Neural progenitor cell (in vitro differentiated cells): Measurements from ENCODE around the gene MPPED1.

Experiments
- EZH2 ChIP-seq: fragments of 200-600 bp; sonication (generic); IDR thresholded peaks from 2 replicates; pipeline ENCODE4 v1.6.1; 2017; ENCODE audit warnings: antibody characterized with exemption, mild to moderate bottlenecking, moderate library complexity
- EZH2phosphoT487 ChIP-seq: fragments of 200-600 bp; sonication (generic); IDR thresholded peaks from 2 replicates; pipeline ENCODE4 v1.6.1; 2017; ENCODE audit warnings: antibody characterized with exemption
- TF ChIP-seq, protein P1 (sequence below): fragments of 200-600 bp; sonication (generic); IDR thresholded peaks from 2 replicates; pipeline ENCODE4 v1.5.1; 2017; ENCODE audit warnings: antibody characterized with exemption, mild to moderate bottlenecking

DNA sequence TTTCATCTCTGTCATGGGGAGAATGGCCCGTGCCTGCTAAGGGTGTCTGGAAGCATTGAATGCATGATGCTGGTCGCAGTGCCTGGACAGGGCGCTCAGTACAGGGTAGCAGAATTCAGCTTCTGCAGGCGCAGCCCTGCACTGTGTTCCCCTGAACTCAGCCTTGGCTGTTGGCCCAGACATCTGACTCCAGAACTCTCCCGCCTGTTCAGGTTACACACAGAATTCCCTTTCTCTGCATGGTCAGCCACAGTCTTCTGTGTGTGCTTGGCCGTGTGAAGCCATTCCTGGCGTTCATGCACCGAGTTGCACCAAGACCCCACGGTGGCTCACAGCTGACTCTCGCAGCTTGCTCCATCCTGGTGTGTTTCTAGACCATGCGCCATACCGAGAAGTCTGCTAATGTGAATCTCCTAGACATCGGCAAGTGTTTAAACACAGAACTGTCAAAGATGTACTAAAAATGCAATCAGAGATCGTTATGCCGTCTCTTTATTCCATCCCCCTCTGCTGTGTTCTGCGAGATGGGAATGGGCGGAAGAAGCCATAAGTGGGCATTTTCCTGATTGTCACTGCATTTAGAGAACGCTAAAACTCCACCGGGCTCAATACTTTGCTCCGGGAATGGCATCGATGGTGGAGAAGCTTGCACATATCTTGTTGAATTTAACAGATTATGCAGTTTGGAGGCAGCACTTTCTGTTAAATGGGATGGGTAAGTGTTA lies 55.6 kb downstream of the MPPED1 start:
- TF ChIP-seq, protein P1, sequence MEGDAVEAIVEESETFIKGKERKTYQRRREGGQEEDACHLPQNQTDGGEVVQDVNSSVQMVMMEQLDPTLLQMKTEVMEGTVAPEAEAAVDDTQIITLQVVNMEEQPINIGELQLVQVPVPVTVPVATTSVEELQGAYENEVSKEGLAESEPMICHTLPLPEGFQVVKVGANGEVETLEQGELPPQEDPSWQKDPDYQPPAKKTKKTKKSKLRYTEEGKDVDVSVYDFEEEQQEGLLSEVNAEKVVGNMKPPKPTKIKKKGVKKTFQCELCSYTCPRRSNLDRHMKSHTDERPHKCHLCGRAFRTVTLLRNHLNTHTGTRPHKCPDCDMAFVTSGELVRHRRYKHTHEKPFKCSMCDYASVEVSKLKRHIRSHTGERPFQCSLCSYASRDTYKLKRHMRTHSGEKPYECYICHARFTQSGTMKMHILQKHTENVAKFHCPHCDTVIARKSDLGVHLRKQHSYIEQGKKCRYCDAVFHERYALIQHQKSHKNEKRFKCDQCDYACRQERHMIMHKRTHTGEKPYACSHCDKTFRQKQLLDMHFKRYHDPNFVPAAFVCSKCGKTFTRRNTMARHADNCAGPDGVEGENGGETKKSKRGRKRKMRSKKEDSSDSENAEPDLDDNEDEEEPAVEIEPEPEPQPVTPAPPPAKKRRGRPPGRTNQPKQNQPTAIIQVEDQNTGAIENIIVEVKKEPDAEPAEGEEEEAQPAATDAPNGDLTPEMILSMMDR, result no peak
- TF ChIP-seq EZH2phosphoT487 (no peak), EZH2 (no peak)
